ENCODE data around the gene GOLGA5.

GRCh38 chr14:92866181-92866752 is 72.2 kb downstream of the GOLGA5 start:
- TF ChIP-seq, protein P1, sequence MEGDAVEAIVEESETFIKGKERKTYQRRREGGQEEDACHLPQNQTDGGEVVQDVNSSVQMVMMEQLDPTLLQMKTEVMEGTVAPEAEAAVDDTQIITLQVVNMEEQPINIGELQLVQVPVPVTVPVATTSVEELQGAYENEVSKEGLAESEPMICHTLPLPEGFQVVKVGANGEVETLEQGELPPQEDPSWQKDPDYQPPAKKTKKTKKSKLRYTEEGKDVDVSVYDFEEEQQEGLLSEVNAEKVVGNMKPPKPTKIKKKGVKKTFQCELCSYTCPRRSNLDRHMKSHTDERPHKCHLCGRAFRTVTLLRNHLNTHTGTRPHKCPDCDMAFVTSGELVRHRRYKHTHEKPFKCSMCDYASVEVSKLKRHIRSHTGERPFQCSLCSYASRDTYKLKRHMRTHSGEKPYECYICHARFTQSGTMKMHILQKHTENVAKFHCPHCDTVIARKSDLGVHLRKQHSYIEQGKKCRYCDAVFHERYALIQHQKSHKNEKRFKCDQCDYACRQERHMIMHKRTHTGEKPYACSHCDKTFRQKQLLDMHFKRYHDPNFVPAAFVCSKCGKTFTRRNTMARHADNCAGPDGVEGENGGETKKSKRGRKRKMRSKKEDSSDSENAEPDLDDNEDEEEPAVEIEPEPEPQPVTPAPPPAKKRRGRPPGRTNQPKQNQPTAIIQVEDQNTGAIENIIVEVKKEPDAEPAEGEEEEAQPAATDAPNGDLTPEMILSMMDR (IDR thresholded peaks at IDR 0.05; ENCODE audit: low read length) = no peak
- TF ChIP-seq EZH2 (IDR thresholded peaks at IDR 0.05; ENCODE audit: borderline replicate concordance, low read length) = no peak
